CD4-positive, alpha-beta T cell treated with Interferon alpha-2 for 1 hour (primary cell): ENCODE data around the gene SLC17A1.

ENCODE experiments used
- DNase-seq, 2 donors: peaks; one replicate each; pipeline ENCODE4 v3.0.0-alpha.2; 2020 to 2022

SLC17A1 gene

GRCh38 chr6:25831532-25832306, at the start of gene SLC17A1:
SLC17A1 (minus strand) TSS chr6:25832052; CDS start chr6:25830557, 1,495 bp downstream.
- no peak for DNase-seq

- DNase-seq = no peak
Measured at GRCh38 chr6:25880601-25881000, 48.7 kb upstream of the SLC17A1 start.

- no peak for DNase-seq
Measured at GRCh38 chr6:25878721-25879322, 47.0 kb upstream of the SLC17A1 start.

DNA sequence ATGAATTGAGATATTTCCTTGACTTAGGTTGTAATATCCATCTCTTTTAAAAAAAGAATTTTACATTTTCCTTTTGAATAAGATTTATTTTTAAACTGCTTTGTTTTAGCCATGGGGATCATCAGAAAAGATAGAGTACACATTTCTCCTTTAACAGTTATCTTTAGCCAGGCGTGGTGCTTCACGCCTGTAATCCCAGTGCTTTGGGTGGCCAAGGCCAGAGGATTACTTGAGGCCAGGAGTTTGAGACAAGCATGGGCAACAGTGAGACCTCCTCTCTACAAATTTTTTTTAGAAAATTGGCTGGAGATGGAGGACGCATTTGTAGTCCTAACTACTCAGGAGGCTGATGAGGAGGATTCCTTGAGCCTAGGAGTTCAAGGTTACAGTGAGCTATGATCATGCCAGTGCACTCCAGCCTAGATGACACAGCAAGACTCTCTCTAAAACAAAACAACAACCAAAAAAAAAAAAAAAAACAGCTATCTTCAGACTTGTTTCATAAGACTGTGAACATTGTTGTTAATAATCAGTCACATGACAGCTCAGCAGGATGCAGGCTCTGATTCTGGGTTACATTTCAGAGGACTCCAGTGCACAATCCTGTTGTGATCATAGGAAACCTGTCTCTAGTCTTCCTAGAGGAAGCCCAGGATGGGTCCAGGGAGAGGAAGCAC, 44.2 kb upstream of the SLC17A1 start:
- no peak for DNase-seq

DNA sequence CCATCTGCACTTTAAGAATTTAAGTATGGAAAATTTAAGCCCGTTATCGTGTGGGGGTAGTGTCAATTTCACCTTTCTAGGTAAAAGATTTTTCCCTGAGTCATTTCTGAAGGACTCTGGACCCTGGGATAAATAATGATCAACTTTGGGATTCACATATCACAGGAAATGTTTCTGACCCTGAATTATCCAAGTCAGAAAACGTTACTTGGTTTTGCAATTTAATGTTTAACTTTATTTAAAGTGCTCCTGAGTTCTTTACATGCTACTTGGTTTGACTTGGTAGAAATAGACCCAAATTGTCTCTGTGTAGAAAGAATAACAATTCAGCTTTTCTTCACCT, 43.7 kb upstream of the SLC17A1 start:
- no peak for DNase-seq

DNA sequence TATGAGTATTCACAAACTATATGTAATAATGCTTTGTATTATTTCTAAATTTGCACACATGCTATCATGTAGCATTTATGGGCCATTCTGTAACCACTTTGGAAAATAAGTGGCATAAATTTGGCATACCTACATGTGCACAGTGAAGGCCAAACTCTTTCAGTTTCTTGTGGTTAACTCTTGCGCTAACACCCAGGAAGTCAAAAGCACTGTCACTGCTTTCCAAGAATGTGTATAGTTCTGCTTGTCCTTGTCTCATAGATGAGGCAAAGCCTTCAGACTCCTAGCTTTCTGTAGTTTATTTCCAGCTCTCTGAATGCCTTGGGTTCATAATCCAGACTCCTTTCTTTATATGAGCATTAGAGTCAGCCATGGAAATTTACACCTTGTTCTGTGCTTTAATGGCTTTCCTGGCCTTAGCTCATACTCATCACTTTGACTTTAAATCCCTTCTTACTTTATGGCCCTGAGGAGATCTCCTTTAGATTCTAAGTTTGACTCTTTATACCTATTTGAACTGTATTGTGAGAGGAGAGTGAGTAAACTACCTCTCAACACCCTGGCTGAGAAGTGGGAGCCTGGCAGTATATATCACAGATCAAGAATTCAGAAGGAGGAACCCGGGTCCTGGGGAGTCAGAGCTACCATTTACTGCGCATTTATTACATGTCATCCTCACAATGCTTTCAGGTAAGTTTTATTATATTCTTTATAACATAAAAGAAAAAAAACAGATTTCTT, 43.1 kb upstream of the SLC17A1 start:
- peak in 1 of 2 donors; percentile 51 for DNase-seq

DNA sequence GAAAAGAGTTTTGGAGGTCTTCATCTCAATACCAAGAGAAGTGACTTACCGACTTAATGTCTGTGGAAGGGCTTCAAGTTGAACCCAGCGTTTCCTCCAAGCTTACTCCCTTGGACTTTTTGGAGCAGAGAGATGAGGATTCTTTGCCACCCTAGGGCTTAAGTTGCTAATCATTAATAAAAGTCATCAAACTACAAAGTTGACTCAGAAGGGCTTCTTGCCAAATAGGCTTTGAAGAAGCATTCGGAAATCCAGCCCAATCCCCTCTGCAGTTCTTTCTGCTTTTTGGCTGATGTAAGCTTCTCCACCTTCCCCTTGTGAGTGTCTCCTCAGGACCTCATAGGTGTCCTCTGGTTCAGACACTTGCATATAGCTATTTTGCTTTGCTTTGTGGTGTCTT, 42.3 kb upstream of the SLC17A1 start, which contains the start of gene SLC17A3:
Gene SLC17A3, minus strand, starts transcription at position 126 of the 400 bp plus-strand sequence. CDS start 5,856 bp downstream, outside the sequence.
- DNase-seq = no peak

DNA sequence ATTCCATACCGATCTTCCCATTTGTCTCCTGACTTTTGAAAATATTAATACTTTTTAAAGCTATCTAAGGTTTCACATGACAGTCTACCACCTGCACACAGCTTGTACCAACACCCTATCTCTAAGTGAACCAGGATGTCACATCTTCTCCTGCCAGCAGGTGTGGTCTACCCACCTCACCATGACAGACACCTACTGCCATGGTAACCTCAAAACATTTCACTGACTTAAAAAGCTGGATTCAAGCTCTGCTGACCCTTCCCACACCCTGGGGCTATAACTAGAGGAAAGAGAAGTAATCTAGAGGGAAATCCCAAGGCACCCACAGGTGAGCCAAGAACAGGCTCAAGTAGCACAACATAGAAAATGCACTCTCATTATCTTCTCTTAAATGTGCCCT, 41.0 kb upstream of the SLC17A1 start:
- peak in 1 of 2 donors; percentile 65 for DNase-seq

- no peak for DNase-seq
Measured at GRCh38 chr6:25869840-25870239, 38.0 kb upstream of the SLC17A1 start.

GRCh38 chr6:25868436-25869183, 36.8 kb upstream of the SLC17A1 start:
- no peak for DNase-seq

DNA sequence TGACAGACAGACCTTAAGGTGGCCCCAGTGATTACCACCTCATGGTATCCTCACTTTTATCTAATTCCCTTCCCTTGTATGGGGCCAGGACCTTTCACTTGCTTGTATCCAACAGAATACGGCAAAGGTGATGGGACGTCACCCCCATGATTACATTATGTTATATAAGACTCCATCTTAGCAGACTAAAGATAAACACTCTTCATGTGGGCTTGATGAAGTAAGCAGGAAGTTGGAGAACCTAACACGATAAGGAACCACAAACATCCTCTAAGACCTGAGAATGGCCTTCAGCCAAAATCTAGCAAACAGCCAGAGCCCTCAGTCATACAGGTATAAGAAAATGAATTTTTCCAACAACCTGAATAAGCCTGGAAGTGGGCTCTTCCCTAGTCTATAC, 34.2 kb upstream of the SLC17A1 start:
- DNase-seq = peak; percentile 5 to 65

GRCh38 chr6:25863360-25863759, 31.5 kb upstream of the SLC17A1 start:
- no peak for DNase-seq

DNA sequence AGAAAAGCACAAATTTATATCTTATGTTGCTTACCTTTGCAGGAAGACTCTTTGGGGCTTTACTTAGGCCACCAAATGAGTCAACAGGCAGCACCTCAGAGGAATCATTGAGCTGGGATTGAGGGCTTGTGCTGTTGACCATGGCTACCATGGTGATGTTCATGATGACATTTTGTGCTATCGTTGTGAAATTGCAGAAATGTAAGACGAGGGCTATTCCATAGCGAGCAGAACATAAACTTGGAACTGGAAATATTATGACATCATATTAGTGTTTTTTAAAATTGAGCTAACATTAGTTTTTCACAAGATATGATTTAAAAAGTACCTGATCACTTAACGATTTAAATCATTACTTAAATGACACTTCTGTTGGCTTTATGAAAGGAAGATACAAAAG, 30.3 kb upstream of the SLC17A1 start:
- no peak for DNase-seq

DNA sequence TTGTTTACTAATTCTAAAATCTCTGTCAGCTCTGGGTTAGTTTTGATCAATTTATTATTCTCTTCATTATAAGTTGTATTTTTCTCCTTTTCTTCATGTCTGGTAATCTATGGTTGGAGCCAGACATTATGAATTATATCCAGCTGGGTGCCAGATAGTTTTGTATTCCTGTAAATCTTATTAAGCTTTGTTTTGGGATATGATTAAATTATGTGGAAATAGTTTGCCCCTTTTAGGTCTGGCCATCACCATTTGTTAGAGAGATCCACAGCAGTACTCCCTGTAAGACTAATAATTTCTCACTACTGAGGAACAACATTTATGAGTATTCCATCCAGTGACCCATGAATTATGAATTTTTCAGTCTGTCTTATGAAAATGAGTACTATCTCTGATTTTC, 20.9 kb upstream of the SLC17A1 start:
- no peak for DNase-seq

DNA sequence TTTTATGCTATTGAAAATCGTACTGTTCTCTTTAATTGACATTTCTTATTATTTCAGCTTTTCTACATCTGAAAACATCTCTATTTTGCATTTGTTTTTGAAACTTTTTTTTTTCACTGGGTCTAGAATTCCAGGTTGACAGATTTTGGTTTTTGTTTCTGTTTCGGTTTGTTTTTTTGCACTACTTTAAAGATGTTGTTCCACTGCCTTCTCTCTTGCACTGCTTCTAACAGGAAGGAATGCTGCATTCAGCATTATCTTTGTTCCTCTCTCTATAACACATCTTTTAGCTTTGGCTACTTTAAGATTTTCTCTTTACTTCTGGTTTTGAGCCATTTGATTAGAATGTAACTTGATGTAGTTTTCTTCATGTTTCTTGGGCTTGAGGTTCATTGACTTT, 20.1 kb upstream of the SLC17A1 start:
- no peak for DNase-seq

GRCh38 chr6:25844518-25844917, 12.7 kb upstream of the SLC17A1 start:
- no peak for DNase-seq

- DNase-seq = no peak
Measured at GRCh38 chr6:25842526-25842925, 10.7 kb upstream of the SLC17A1 start.

GRCh38 chr6:25835442-25836283, 3.8 kb upstream of the SLC17A1 start:
- DNase-seq = no peak

GRCh38 chr6:25834950-25835349, 3.1 kb upstream of the SLC17A1 start:
- DNase-seq = no peak

DNA sequence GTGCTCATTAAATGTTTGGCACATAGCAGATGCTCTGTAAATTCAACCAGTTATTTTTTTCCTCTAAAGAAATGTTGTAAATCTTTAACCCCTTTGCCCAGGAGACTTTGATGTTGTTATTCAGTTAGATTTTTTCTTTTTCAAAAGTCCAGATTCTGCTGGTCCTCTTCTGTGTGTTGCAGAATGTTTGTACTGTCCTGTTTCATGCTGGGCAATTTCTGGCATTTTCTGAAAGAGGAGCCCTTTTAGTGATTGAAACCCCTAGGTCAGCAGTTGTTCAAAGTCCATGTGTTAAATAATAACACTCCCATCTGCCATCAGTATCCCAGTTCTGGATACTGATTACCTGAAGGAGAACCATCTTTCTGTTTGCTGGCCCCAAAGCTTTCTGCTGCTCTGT, 1.3 kb upstream of the SLC17A1 start:
- DNase-seq = no peak

GRCh38 chr6:25832670-25833069, 818 bp upstream of the SLC17A1 start:
- DNase-seq = no peak

DNA sequence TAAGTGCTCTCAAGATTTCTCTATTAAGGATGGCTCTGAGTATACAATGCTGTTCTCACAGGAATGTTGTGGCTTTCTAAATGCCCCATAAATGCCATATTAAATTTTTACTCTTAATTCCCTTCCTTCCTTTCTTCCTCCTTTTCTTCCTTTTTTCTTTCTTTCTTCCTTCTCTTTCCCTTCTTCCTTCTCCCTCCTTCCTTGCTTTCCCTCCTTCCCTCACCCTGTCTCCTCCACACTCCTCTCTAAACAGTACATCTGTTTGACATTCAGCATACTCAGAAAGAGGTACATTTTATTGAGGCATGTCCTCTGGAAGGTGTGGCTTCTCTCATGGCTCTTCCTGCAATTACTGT, 433 bp upstream of the SLC17A1 start:
- no peak for DNase-seq
